Ovary (tissue), 3 donors: ENCODE data around the gene DPF3.

ENCODE experiments used
- CTCF ChIP-seq, 3 donors: fragments of 450-650 bp in 2 of 3; fragments of 200-600 bp in 1 of 3; IDR thresholded peaks; one replicate each; pipeline versions ENCODE4 v1.5.1 to v1.8.0; 2016 to 2022; ENCODE audit warnings: antibody characterized with exemption in 3 of 3, mild to moderate bottlenecking in 1 of 3
- EP300 ChIP-seq: sonication (generic); formaldehyde crosslinking; IDR thresholded peaks from one replicate; pipeline ENCODE4 v1.6.1; 2017; ENCODE audit warnings: antibody characterized with exemption
- donor health status: DM: no; HTN: no; CAD: no.

DNA sequence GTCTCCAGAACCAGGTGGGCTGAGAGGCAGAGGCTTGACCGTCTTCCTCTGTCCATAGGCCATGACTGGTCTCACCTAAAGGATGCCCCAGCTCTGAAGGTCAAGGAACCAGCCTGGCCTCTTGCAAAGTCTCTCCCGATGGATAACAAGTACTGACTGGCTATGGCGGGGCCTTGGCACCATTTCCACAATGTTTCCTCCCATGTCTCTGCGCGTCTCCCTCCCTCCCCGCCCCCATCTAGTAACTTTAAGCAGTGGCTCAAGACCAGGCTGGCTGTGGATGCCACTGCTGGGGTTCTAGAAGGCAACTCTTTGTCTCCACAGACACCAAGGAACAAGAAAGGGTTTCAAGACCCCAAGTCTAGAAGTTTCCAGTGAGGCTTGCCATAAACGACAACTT lies 275.5 kb downstream of the DPF3 start:
- TF ChIP-seq CTCF (IDR thresholded peaks at IDR 0.05) (no peak), EP300 (no peak)
